OCI-LY7 (cell line): ENCODE measurements around the gene POLR3H.

Experiments used
- EZH2phosphoT487 ChIP-seq: fragments of 200-600 bp; sonication (generic); IDR thresholded peaks from 2 replicates; pipeline ENCODE4 v1.6.1; 2018; ENCODE audit warnings: low read depth, borderline replicate concordance, mild to moderate bottlenecking, mixed run types, antibody characterized with exemption, low read length, moderate library complexity, mixed read lengths
- TF ChIP-seq, protein P1 (sequence below): fragments of 200-600 bp; sonication (generic); conservative IDR thresholded peaks from 2 replicates; pipeline ENCODE4 v1.5.1; 2014; ENCODE audit warnings: mild to moderate bottlenecking, antibody characterized with exemption, low read length, moderate library complexity, mixed read lengths

DNA sequence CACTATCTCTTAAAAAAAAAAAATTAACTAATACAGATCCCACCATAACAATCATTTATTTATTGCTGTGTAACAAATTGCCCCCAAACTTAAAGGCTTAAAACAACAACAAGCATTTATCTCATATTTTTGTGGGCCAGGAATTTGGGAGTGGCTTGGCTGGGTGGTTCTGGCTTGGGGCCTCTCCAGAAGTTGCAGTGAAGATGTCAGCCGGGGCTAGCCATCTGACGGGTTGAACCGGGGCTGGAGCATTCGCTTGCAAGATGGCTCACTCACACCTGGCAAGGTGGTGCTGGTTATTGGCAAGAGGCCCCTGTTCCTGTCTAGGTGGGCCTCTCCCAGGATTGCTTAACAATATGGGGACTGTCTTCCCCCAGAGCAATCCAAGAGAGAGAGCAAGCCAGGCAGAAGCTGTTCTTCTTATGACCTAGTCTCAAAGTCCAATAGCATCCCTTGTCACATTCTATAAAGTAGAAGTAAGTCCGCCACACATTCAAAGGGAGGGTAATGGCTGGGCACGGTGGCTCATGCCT is 45.9 kb downstream of the POLR3H start:
- TF ChIP-seq, protein P1, sequence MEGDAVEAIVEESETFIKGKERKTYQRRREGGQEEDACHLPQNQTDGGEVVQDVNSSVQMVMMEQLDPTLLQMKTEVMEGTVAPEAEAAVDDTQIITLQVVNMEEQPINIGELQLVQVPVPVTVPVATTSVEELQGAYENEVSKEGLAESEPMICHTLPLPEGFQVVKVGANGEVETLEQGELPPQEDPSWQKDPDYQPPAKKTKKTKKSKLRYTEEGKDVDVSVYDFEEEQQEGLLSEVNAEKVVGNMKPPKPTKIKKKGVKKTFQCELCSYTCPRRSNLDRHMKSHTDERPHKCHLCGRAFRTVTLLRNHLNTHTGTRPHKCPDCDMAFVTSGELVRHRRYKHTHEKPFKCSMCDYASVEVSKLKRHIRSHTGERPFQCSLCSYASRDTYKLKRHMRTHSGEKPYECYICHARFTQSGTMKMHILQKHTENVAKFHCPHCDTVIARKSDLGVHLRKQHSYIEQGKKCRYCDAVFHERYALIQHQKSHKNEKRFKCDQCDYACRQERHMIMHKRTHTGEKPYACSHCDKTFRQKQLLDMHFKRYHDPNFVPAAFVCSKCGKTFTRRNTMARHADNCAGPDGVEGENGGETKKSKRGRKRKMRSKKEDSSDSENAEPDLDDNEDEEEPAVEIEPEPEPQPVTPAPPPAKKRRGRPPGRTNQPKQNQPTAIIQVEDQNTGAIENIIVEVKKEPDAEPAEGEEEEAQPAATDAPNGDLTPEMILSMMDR: no peak
- no peak for TF ChIP-seq EZH2phosphoT487
